ENCODE measurements around the gene YPEL5.

Gene YPEL5

GRCh38 chr2:30165050-30165520, 18.3 kb downstream of the YPEL5 start:
- DNase-seq (ENCODE audit: low read depth): peak; percentile 90

- DNase-seq (ENCODE audit: low read depth): no peak
Measured at GRCh38 chr2:30165617-30166016, 18.8 kb downstream of the YPEL5 start.

- DNase-seq (ENCODE audit: low read depth): no peak
Measured at GRCh38 chr2:30172627-30173026, 25.8 kb downstream of the YPEL5 start.

- DNase-seq (ENCODE audit: low read depth): no peak
Measured at GRCh38 chr2:30177440-30177839, 30.6 kb downstream of the YPEL5 start.

- DNase-seq (ENCODE audit: low read depth): no peak
Measured at GRCh38 chr2:30177956-30178355, 31.1 kb downstream of the YPEL5 start.

- DNase-seq (ENCODE audit: low read depth): peak; percentile 22
Measured at GRCh38 chr2:30178618-30179434, 32.0 kb downstream of the YPEL5 start.

GRCh38 chr2:30179536-30179935, 32.7 kb downstream of the YPEL5 start:
- DNase-seq (ENCODE audit: low read depth): no peak

- DNase-seq (ENCODE audit: low read depth): no peak
Measured at GRCh38 chr2:30180226-30180625, 33.4 kb downstream of the YPEL5 start.

GRCh38 chr2:30181176-30181575, 34.4 kb downstream of the YPEL5 start:
- DNase-seq (ENCODE audit: low read depth): no peak

GRCh38 chr2:30184035-30184434, 37.2 kb downstream of the YPEL5 start:
- DNase-seq (ENCODE audit: low read depth): no peak

GRCh38 chr2:30185178-30185577, 38.4 kb downstream of the YPEL5 start:
- DNase-seq (ENCODE audit: low read depth): no peak

GRCh38 chr2:30188292-30188691, 41.5 kb downstream of the YPEL5 start:
- DNase-seq (ENCODE audit: low read depth): no peak

- DNase-seq (ENCODE audit: low read depth): no peak
Measured at GRCh38 chr2:30190637-30191036, 43.8 kb downstream of the YPEL5 start.

- no peak for DNase-seq (ENCODE audit: low read depth)
Measured at GRCh38 chr2:30191107-30191506, 44.3 kb downstream of the YPEL5 start.

GRCh38 chr2:30191819-30192271, 45.0 kb downstream of the YPEL5 start:
- no peak for DNase-seq (ENCODE audit: low read depth)

GRCh38 chr2:30192314-30192713, 45.5 kb downstream of the YPEL5 start:
- DNase-seq (ENCODE audit: low read depth): no peak

- no peak for DNase-seq (ENCODE audit: low read depth)
Measured at GRCh38 chr2:30193104-30193681, 46.4 kb downstream of the YPEL5 start.

GRCh38 chr2:30194421-30194820, 47.6 kb downstream of the YPEL5 start:
- no peak for DNase-seq (ENCODE audit: low read depth)

- no peak for DNase-seq (ENCODE audit: low read depth)
Measured at GRCh38 chr2:30195016-30195415, 48.2 kb downstream of the YPEL5 start.

GRCh38 chr2:30197570-30198192, 50.9 kb downstream of the YPEL5 start:
- no peak for DNase-seq (ENCODE audit: low read depth)

GRCh38 chr2:30201990-30202389, 55.2 kb downstream of the YPEL5 start:
- no peak for DNase-seq (ENCODE audit: low read depth)

GRCh38 chr2:30203156-30203555, 56.3 kb downstream of the YPEL5 start:
- DNase-seq (ENCODE audit: low read depth): no peak

GRCh38 chr2:30204281-30204680, 57.5 kb downstream of the YPEL5 start:
- no peak for DNase-seq (ENCODE audit: low read depth)
